ENCODE results near the gene SLC6A19.

SLC6A19 gene

GRCh38 chr5:1242733-1243486 is 41.5 kb downstream of the SLC6A19 start:
- Histone ChIP-seq H3K9me3 (ENCODE audit: insufficient read depth, low read length) (no peaks in the 10 kb centered on the region), H3K9ac (ENCODE audit: low read length) (no peak overlapping the region), H3K79me2 (ENCODE audit: low read length) (no peaks in the 10 kb centered on the region), H2AFZ (ENCODE audit: low read depth, low read length) (no peak overlapping the region), H3K27me3 (ENCODE audit: low read depth, low read length) (no peaks in the 10 kb centered on the region), H3K36me3 (replicated peaks; ENCODE audit: low read depth, low read length) (no peaks in the 10 kb centered on the region), H3K4me1 (ENCODE audit: low read length) (no peaks in the 10 kb centered on the region), H3K27ac (ENCODE audit: low read length) (no peak overlapping the region), H4K20me1 (ENCODE audit: insufficient read depth, low read length) (no peaks in the 10 kb centered on the region), H3K4me2 (ENCODE audit: low read length) (no peak overlapping the region), H3K4me3 (ENCODE audit: low read length) (no peak overlapping the region)
- TF ChIP-seq CTCF (IDR thresholded peaks at IDR 0.05; ENCODE audit: low read depth, low read length) (no peak), EZH2phosphoT487 (IDR thresholded peaks at IDR 0.05; ENCODE audit: low read depth) (no peak)

- Histone ChIP-seq H4K20me1 (ENCODE audit: insufficient read depth, low read length) (no peaks in the 10 kb centered on the region), H3K9ac (ENCODE audit: low read length) (no peak overlapping the region), H3K36me3 (replicated peaks; ENCODE audit: low read depth, low read length) (no peaks in the 10 kb centered on the region), H3K4me2 (ENCODE audit: low read length) (no peak overlapping the region), H3K4me3 (ENCODE audit: low read length) (no peak overlapping the region), H3K4me1 (ENCODE audit: low read length) (no peaks in the 10 kb centered on the region), H2AFZ (ENCODE audit: low read depth, low read length) (no peak overlapping the region), H3K79me2 (ENCODE audit: low read length) (no peaks in the 10 kb centered on the region), H3K27ac (ENCODE audit: low read length) (no peak overlapping the region), H3K9me3 (ENCODE audit: insufficient read depth, low read length) (no peaks in the 10 kb centered on the region), H3K27me3 (ENCODE audit: low read depth, low read length) (no peaks in the 10 kb centered on the region)
- TF ChIP-seq CTCF (IDR thresholded peaks at IDR 0.05; ENCODE audit: low read depth, low read length) (no peak), EZH2phosphoT487 (IDR thresholded peaks at IDR 0.05; ENCODE audit: low read depth) (no peak)
Measured at GRCh38 chr5:1243487-1244130, 42.2 kb downstream of the SLC6A19 start.

- Histone ChIP-seq H3K27ac (ENCODE audit: low read length) (no peak overlapping the region), H3K4me1 (ENCODE audit: low read length) (no peaks in the 10 kb centered on the region), H3K9ac (ENCODE audit: low read length) (no peak overlapping the region), H3K9me3 (ENCODE audit: insufficient read depth, low read length) (no peaks in the 10 kb centered on the region), H3K27me3 (ENCODE audit: low read depth, low read length) (no peaks in the 10 kb centered on the region), H3K4me3 (ENCODE audit: low read length) (no peak overlapping the region), H3K79me2 (ENCODE audit: low read length) (no peaks in the 10 kb centered on the region), H4K20me1 (ENCODE audit: insufficient read depth, low read length) (no peaks in the 10 kb centered on the region), H3K4me2 (ENCODE audit: low read length) (no peak overlapping the region), H2AFZ (ENCODE audit: low read depth, low read length) (no peak overlapping the region), H3K36me3 (replicated peaks; ENCODE audit: low read depth, low read length) (no peaks in the 10 kb centered on the region)
- TF ChIP-seq CTCF (IDR thresholded peaks at IDR 0.05; ENCODE audit: low read depth, low read length), result no peak
Measured at GRCh38 chr5:1244255-1244654, 42.9 kb downstream of the SLC6A19 start.

GRCh38 chr5:1244976-1245375 is 43.6 kb downstream of the SLC6A19 start:
- H3K27me3 ChIP-seq (ENCODE audit: low read depth, low read length), result no peaks in the 10 kb centered on the region
- no peak for TF ChIP-seq CTCF (IDR thresholded peaks at IDR 0.05; ENCODE audit: low read depth, low read length)
- TF ChIP-seq EZH2phosphoT487 (IDR thresholded peaks at IDR 0.05; ENCODE audit: low read depth), result no peak
- H4K20me1 ChIP-seq (ENCODE audit: insufficient read depth, low read length), result no peaks in the 10 kb centered on the region
- H3K9me3 ChIP-seq (ENCODE audit: insufficient read depth, low read length), result no peaks in the 10 kb centered on the region
- no peak overlapping the region for H3K4me2 ChIP-seq (ENCODE audit: low read length)
- H3K4me1 ChIP-seq (ENCODE audit: low read length), result no peaks in the 10 kb centered on the region
- no peaks in the 10 kb centered on the region for H3K79me2 ChIP-seq (ENCODE audit: low read length)
- H3K4me3 ChIP-seq (ENCODE audit: low read length), result no peak overlapping the region
- H2AFZ ChIP-seq (ENCODE audit: low read depth, low read length), result no peak overlapping the region
- no peaks in the 10 kb centered on the region for H3K36me3 ChIP-seq (replicated peaks; ENCODE audit: low read depth, low read length)
- H3K9ac ChIP-seq (ENCODE audit: low read length), result no peak overlapping the region
- no peak overlapping the region for H3K27ac ChIP-seq (ENCODE audit: low read length)

All from OCI-LY3 (cell line).